HEK293T (cell line): ENCODE results near the gene KLRC4.

Source experiments
- BHLHE40 ChIP-seq: fragments of 450-650 bp; IDR thresholded peaks from 2 replicates; pipeline ENCODE4 v1.6.1; 2016; ENCODE audit warnings: mild to moderate bottlenecking, moderate library complexity, borderline replicate concordance
- ELF4 ChIP-seq: fragments of 450-650 bp; IDR thresholded peaks from 2 replicates; pipeline ENCODE4 v1.6.1; 2017; ENCODE audit warnings: antibody characterized with exemption
- FOXA1 ChIP-seq: fragments of 450-650 bp; IDR thresholded peaks from 2 replicates; pipeline ENCODE4 v1.6.1; 2016; ENCODE audit warnings: mild to moderate bottlenecking
- FOXK2 ChIP-seq: fragments of 450-650 bp; IDR thresholded peaks from 2 replicates; pipeline ENCODE4 v1.6.1; 2016; ENCODE audit warnings: mild to moderate bottlenecking
- FOXM1 ChIP-seq: fragments of 450-650 bp; IDR thresholded peaks from 2 replicates; pipeline ENCODE4 v1.6.1; 2017; ENCODE audit warnings: mild to moderate bottlenecking, borderline replicate concordance
- HDGF ChIP-seq: fragments of 450-650 bp; IDR thresholded peaks from 2 replicates; pipeline ENCODE4 v1.6.1; 2017; ENCODE audit warnings: antibody characterized with exemption, borderline replicate concordance
- L3MBTL2 ChIP-seq: fragments of 450-650 bp; conservative IDR thresholded peaks from 2 replicates; pipeline ENCODE4 v1.6.1; 2016; ENCODE audit warnings: mild to moderate bottlenecking
- LEF1 ChIP-seq: fragments of 450-650 bp; IDR thresholded peaks from 2 replicates; pipeline ENCODE4 v1.6.1; 2017; ENCODE audit warnings: mild to moderate bottlenecking, borderline replicate concordance
- ZNF384 ChIP-seq: fragments of 450-650 bp; IDR thresholded peaks from 2 replicates; pipeline ENCODE4 v1.6.1; 2016

DNA sequence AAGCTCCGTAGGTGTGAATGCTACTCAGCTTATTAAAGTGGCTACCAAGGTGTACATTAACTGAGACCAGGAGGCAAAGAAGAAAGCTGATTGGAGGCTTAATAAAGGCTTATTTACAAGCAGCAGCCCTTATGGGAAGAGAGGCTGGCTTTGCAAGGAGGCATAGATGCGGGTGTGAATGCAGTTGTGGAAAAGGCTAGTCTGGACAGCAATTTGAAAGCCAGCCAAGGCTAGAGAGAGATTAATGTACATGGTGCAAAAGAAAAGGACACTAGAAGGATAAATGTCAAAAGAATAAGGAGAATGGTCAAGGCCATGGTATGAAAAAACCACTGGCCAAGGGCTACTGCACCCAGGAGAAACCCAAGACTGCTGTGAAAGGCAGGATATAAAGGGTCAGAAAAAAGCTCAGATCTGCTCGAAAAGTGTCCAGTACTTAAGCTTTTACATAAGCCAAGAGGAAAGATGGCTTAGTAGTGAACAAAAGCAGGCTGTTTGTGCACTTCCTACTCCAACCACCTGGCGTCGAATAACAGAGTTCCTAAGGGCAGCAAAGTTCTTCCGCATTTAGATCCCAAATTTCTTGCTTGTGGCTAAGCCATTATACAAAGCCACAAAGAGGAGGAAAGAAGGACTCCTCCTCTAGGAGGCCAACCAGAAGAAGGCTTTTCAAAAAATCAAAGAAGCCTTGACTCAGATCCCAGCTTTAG, 43.7 kb downstream of the KLRC4 start:
- no peak for TF ChIP-seq FOXA1
- no peak for TF ChIP-seq FOXM1
- no peak for TF ChIP-seq HDGF
- no peak for TF ChIP-seq ZNF384
- no peak for TF ChIP-seq ELF4
- TF ChIP-seq FOXK2: no peak
- TF ChIP-seq LEF1: no peak
- no peak for TF ChIP-seq BHLHE40
- no peak for TF ChIP-seq L3MBTL2
